CD4-positive, alpha-beta T cell treated with Interleukin-21 for 1 hour (primary cell): Measurements from ENCODE around the gene TCF12.

Source experiments
- DNase-seq: peaks from one replicate; pipeline ENCODE4 v3.0.0-alpha.2; 2020

Gene TCF12

GRCh38 chr15:57278439-57278838 lies 360.0 kb downstream of the TCF12 start:
- DNase-seq = no peak

GRCh38 chr15:57280464-57280863 lies 362.0 kb downstream of the TCF12 start:
- DNase-seq = no peak

- no peak for DNase-seq
Measured at GRCh38 chr15:57281321-57281720, 362.9 kb downstream of the TCF12 start.

GRCh38 chr15:57282686-57283085 lies 364.2 kb downstream of the TCF12 start:
- no peak for DNase-seq

GRCh38 chr15:57283774-57284503 lies 365.5 kb downstream of the TCF12 start:
- DNase-seq = no peak

- no peak for DNase-seq
Measured at GRCh38 chr15:57284535-57284934, 366.1 kb downstream of the TCF12 start.

GRCh38 chr15:57285386-57285785 lies 366.9 kb downstream of the TCF12 start:
- DNase-seq = no peak

GRCh38 chr15:57286446-57287122 lies 368.1 kb downstream of the TCF12 start:
- DNase-seq = no peak

- no peak for DNase-seq
Measured at GRCh38 chr15:57287123-57287521, 368.7 kb downstream of the TCF12 start.

- no peak for DNase-seq
Measured at GRCh38 chr15:57288926-57289580, 370.6 kb downstream of the TCF12 start.

- no peak for DNase-seq
Measured at GRCh38 chr15:57290187-57290586, 371.7 kb downstream of the TCF12 start.

GRCh38 chr15:57290826-57291225 lies 372.4 kb downstream of the TCF12 start:
- DNase-seq = no peak

- DNase-seq = no peak
Measured at GRCh38 chr15:57296473-57297162, 378.2 kb downstream of the TCF12 start.

- DNase-seq = no peak
Measured at GRCh38 chr15:57297163-57297593, 378.7 kb downstream of the TCF12 start.

GRCh38 chr15:57297630-57298029 lies 379.2 kb downstream of the TCF12 start:
- DNase-seq = no peak

- no peak for DNase-seq
Measured at GRCh38 chr15:57298204-57298603, 379.8 kb downstream of the TCF12 start.

- DNase-seq = no peak
Measured at GRCh38 chr15:57298843-57299550, 380.6 kb downstream of the TCF12 start.

- DNase-seq = no peak
Measured at GRCh38 chr15:57301307-57301706, 382.9 kb downstream of the TCF12 start.

- DNase-seq = no peak
Measured at GRCh38 chr15:57302640-57303257, 384.3 kb downstream of the TCF12 start.

- DNase-seq = no peak
Measured at GRCh38 chr15:57305009-57305408, 386.6 kb downstream of the TCF12 start.

GRCh38 chr15:57306161-57306943 lies 387.9 kb downstream of the TCF12 start:
- DNase-seq = peak; percentile 72
